Left ventricle myocardium inferior (tissue), 1 donor: ENCODE results near the gene EME2. TPM values are rescaled to one million over a fixed set of nuclear protein-coding genes. Genes with fewer than 3 reads are reported as not detected.

Experiments
- DNase-seq: peaks from one replicate; pipeline ENCODE4 v3.0.0-alpha.2; 2020
- H3K27ac ChIP-seq: fragments of 200-600 bp; replicated peaks from 2 replicates; pipeline ENCODE4 v1.8.0; 2021
- H3K27me3 ChIP-seq: fragments of 200-600 bp; 2 replicates; pipeline ENCODE4 v1.8.0; 2021; ENCODE audit warnings: low read depth
- H3K36me3 ChIP-seq: fragments of 200-600 bp; 2 replicates; pipeline ENCODE4 v1.8.0; 2021
- H3K4me1 ChIP-seq: fragments of 200-600 bp; 2 replicates; pipeline ENCODE4 v1.8.0; 2021
- H3K4me3 ChIP-seq: fragments of 200-600 bp; 2 replicates; pipeline ENCODE4 v1.8.0; 2021; ENCODE audit warnings: mild to moderate bottlenecking, moderate library complexity
- H3K9me3 ChIP-seq: fragments of 200-600 bp; replicated peaks from 2 replicates; pipeline ENCODE4 v1.8.0; 2021
- CTCF ChIP-seq: fragments of 200-600 bp; IDR thresholded peaks from 2 replicates; pipeline ENCODE4 v1.8.0; 2021; ENCODE audit warnings: antibody characterized with exemption, mild to moderate bottlenecking, borderline replicate concordance
- intact Hi-C: fragments of 100-400 bp; cut with micrococcal nuclease; formaldehyde crosslinking; loops from one replicate; pipeline ENCODE4 v1.11.0; 2022
- total RNA-seq: library from RNA; stranded (reverse); fragmentation: NEBNext Ultra II Directional; extraction: Animal tissue kit (Norgen Biotek cat#: 25700); gene quantifications from one replicate; pipeline ENCODE4 v1.2.1, GENCODE V29; 2021
- donor health status: DM: no; HTN: yes; CAD: no; lungs with severe emphysema.

EME2 gene
- total RNA-seq, 1 donor from 2014 or later, result 7.4 TPM

- no peak for DNase-seq
- Histone ChIP-seq H3K27me3 (no peaks in the 10 kb centered on the region), H3K36me3 (peaks cover 82% of the 10 kb centered on the region), H3K4me1 (peaks cover 15% of the 10 kb centered on the region), H3K27ac (no peak overlapping the region), H3K9me3 (no peaks in the 10 kb centered on the region), H3K4me3 (no peak overlapping the region)
- intact Hi-C loops, result no loop called here
- TF ChIP-seq CTCF, result no peak
These were observed 47.0 kb downstream of the EME2 start for GRCh38 chr16:1819611-1820010.

- intact Hi-C loops, result no loop called here
- H3K27ac ChIP-seq, result no peak overlapping the region
- H3K4me3 ChIP-seq, result no peak overlapping the region
- peaks cover 22% of the 10 kb centered on the region for H3K4me1 ChIP-seq
- TF ChIP-seq CTCF, result no peak
- H3K27me3 ChIP-seq, result no peaks in the 10 kb centered on the region
- H3K36me3 ChIP-seq, result peaks cover 76% of the 10 kb centered on the region
- H3K9me3 ChIP-seq, result no peaks in the 10 kb centered on the region
- DNase-seq, result no peak
These were observed 47.7 kb downstream of the EME2 start for GRCh38 chr16:1820096-1820945.

- Histone ChIP-seq H3K27me3 (no peaks in the 10 kb centered on the region), H3K9me3 (no peaks in the 10 kb centered on the region), H3K27ac (no peak overlapping the region), H3K4me1 (peaks cover 28% of the 10 kb centered on the region), H3K4me3 (no peak overlapping the region), H3K36me3 (peaks cover 70% of the 10 kb centered on the region)
- no peak for DNase-seq
- no peak for TF ChIP-seq CTCF
- intact Hi-C loops, result no loop called here
These were observed 48.3 kb downstream of the EME2 start for GRCh38 chr16:1820946-1821290.

- H3K36me3 ChIP-seq, result peaks cover 59% of the 10 kb centered on the region
- no peaks in the 10 kb centered on the region for H3K27me3 ChIP-seq
- no peak for DNase-seq
- no peak overlapping the region for H3K27ac ChIP-seq
- no peak for TF ChIP-seq CTCF
- no peaks in the 10 kb centered on the region for H3K9me3 ChIP-seq
- H3K4me3 ChIP-seq, result no peak overlapping the region
- intact Hi-C loops, result no loop called here
- H3K4me1 ChIP-seq, result peaks cover 32% of the 10 kb centered on the region
These were observed 49.4 kb downstream of the EME2 start for GRCh38 chr16:1821861-1822611.

GRCh38 chr16:1822801-1823200 lies 50.2 kb downstream of the EME2 start:
- H3K4me1 ChIP-seq, result peaks cover 40% of the 10 kb centered on the region
- no peak overlapping the region for H3K27ac ChIP-seq
- no peak for DNase-seq
- no peak for TF ChIP-seq CTCF
- H3K36me3 ChIP-seq, result peaks cover 51% of the 10 kb centered on the region
- no peaks in the 10 kb centered on the region for H3K9me3 ChIP-seq
- H3K4me3 ChIP-seq, result no peak overlapping the region
- intact Hi-C loops, result no loop called here
- no peaks in the 10 kb centered on the region for H3K27me3 ChIP-seq
